Heart left ventricle (tissue), 16 donors: ENCODE data around the gene LZTS2. TPM values are rescaled to one million over a fixed set of nuclear protein-coding genes. Genes with fewer than 3 reads are reported as not detected.
A peak's percentile ranks its signal among the peaks of the same experiment; 100 is the strongest.

Experiments used
- ATAC-seq, 4 donors: fragments of 200-7000 bp; cut with Tn5 transposase; one replicate each; pipeline ENCODE4 v1.9.1; 2020 to 2022; ENCODE audit warnings: moderate library complexity in 4 of 4, mild to moderate bottlenecking in 3 of 4, moderate number of reproducible peaks in 1 of 4
- DNase-seq, 5 donors: peaks; one replicate each; pipeline ENCODE4 v3.0.0-alpha.2; 2020
- H3K27ac ChIP-seq, 12 donors: fragments of 200-600 bp; sonication (generic) in 4 of 12; one replicate each; pipeline versions ENCODE4 v1.5.0 to v1.8.0; 2016 to 2022; ENCODE audit warnings: mild to moderate bottlenecking in 2 of 12
- H3K27me3 ChIP-seq, 9 donors: fragments of 200-600 bp; sonication (generic) in 2 of 9; one replicate each; pipeline versions ENCODE4 v1.5.1 to v1.8.0; 2016 to 2022; ENCODE audit warnings: mild to moderate bottlenecking in 3 of 9
- H3K36me3 ChIP-seq, 9 donors: fragments of 200-600 bp; sonication (generic) in 2 of 9; one replicate each; pipeline versions ENCODE4 v1.5.0 to v1.8.0; 2018 to 2022; ENCODE audit warnings: mild to moderate bottlenecking in 2 of 9
- H3K4me1 ChIP-seq, 12 donors: fragments of 200-600 bp; sonication (generic) in 4 of 12; one replicate each; pipeline versions ENCODE4 v1.5.0 to v1.8.0; 2016 to 2022; ENCODE audit warnings: mild to moderate bottlenecking in 3 of 12
- H3K4me3 ChIP-seq, 12 donors: fragments of 200-600 bp; sonication (generic) in 4 of 12; one replicate each; pipeline versions ENCODE4 v1.5.0 to v1.8.0; 2017 to 2022; ENCODE audit warnings: mild to moderate bottlenecking in 9 of 12, moderate library complexity in 4 of 12
- H3K9me3 ChIP-seq, 12 donors: fragments of 200-600 bp; sonication (generic) in 4 of 12; one replicate each; pipeline versions ENCODE4 v1.5.0 to v1.8.0; 2016 to 2022; ENCODE audit warnings: mild to moderate bottlenecking in 1 of 12
- CTCF ChIP-seq, 12 donors: fragments of 200-600 bp; sonication (generic) in 4 of 12; IDR thresholded peaks; one replicate each; pipeline versions ENCODE4 v1.5.0 to v1.8.0; 2018 to 2022; ENCODE audit warnings: antibody characterized with exemption in 12 of 12, mild to moderate bottlenecking in 5 of 12
- POLR2A ChIP-seq, 2 donors: fragments of 450-650 bp; IDR thresholded peaks; one replicate each; pipeline ENCODE4 v1.6.1; 2017; ENCODE audit warnings: antibody characterized with exemption in 2 of 2, mild to moderate bottlenecking in 2 of 2, moderate library complexity in 2 of 2
- WGBS, 4 donors: extraction: QIAGEN DNeasy Blood & Tissue Kit in 2 of 4; methylation state at CpG; one replicate each; pipeline versions ENCODE4 v1.1.5 to v1.1.7; 2013 to 2018; 5-methylcytosine and 5-hydroxymethylcytosine counted together
- intact Hi-C, 10 donors: fragments of 100-400 bp; cut with DNase I; formaldehyde crosslinking; loops; one replicate each; pipeline versions ENCODE4 v1.11.1 to v1.14.2; 2022
- polyA plus RNA-seq, 2 donors: library from polyadenylated mRNA; stranded (reverse); fragments of 200-250 nt; gene quantifications; one replicate each; pipeline ENCODE4 v1.2.3, GENCODE V29; 2013
- total RNA-seq, 9 donors: library from RNA; depleted of rRNA in 2 of 9; stranded (reverse); fragments of >200 nt in 2 of 9; fragmentation: NEBNext Ultra II Directional in 3 of 9; extraction: Animal tissue kit (Norgen Biotek cat#: 25700) in 3 of 9; gene quantifications; one replicate each; pipeline versions ENCODE4 v1.1.0 to v1.2.4, GENCODE V29; 2016 to 2023
- donor health status: ischemic (EF 13 %, LVEDD 7.1; RV severe dilation, severe dysfunction).
- donor health status: healthy with polysubstance abuse.
- donor health status: DM: no; HTN: yes; CAD: no.
- donor health status: DM: no; HTN: no; CAD: no.
- donor health status: ischemic (EF 25% LVEDD 6.9; RV normal size, moderate dysfunction).
- donor health status: ischemic (EF 25% LVEDD 5.7; RV mildly dilated, moderate dysfunction).
- donor health status: healthy.
- donor health status: DM: yes; HTN: yes; CAD: no.
- donor health status: ischemic (EF 35%, LVEDD 5.7; RV mildly dilated, moderate dysfunction).
- donor health status: nonischemic (EF 11% LVEDD 7.7; RV severe dilation, severe dysfunction).
- donor health status: DM: yes; HTN: yes; CAD: no.
- donor health status: PGD.
- donor health status: ischemic (EF 29% LVEDD 5.4; RV normal size, mild dysfunction).
- donor health status: nonischemic (EF 23%, LVEDD 6.1; RV moderate dilation, normal function).

Gene LZTS2
- total and polyA plus RNA-seq, 11 donors: 33.7 to 93.0 (median 40.9) TPM

GRCh38 chr10:101041252-101041761 lies 41.7 kb downstream of the LZTS2 start:
- ATAC-seq (peak; percentile 60 to 79 (median 78)), DNase-seq (peak; percentile 77 to 82 (median 80))
- WGBS, 4 donors: 20 to 26% (median 24%) methylated on average over 6 of the region's 6 CpGs
- no peak for TF ChIP-seq POLR2A (IDR thresholded peaks at IDR 0.05)
- TF ChIP-seq CTCF (IDR thresholded peaks at IDR 0.05): peak; percentile 69 to 92 (median 82)
- no peaks in the 10 kb centered on the region for H3K9me3 ChIP-seq
- intact Hi-C loops: loop anchor here in 5 of 10 donors (1.0 to 2.0 kb wide), 3 partner anchors 19 to 25 kb away; partner anchors contain the start of gene KAZALD1 (in 2 of the 5)
- H3K36me3 ChIP-seq: peaks cover 0 to 38% (median 36%) of the 10 kb centered on the region in 9 donors
- peaks cover 0 to 2% (median 0%) of the 10 kb centered on the region in 9 donors for H3K27me3 ChIP-seq
- no peak overlapping the region for H3K4me3 ChIP-seq
- peak overlapping the region in 3 of 12 donors; percentile 1 to 85 (median 80) for H3K27ac ChIP-seq
- H3K4me1 ChIP-seq: peaks cover 0 to 24% (median 17%) of the 10 kb centered on the region in 12 donors

GRCh38 chr10:101042118-101042517 lies 42.5 kb downstream of the LZTS2 start:
- no peaks in the 10 kb centered on the region for H3K9me3 ChIP-seq
- no peak for TF ChIP-seq CTCF (IDR thresholded peaks at IDR 0.05)
- no peak for TF ChIP-seq POLR2A (IDR thresholded peaks at IDR 0.05)
- intact Hi-C loops: loop anchor here in 5 of 10 donors (2.0 kb wide), 2 partner anchors 19 to 25 kb away; partner anchors contain the start of gene KAZALD1 (in 2 of the 5)
- H3K27ac ChIP-seq: peak overlapping the region; percentile 26 to 91 (median 85)
- H3K4me1 ChIP-seq: peaks cover 0 to 24% (median 17%) of the 10 kb centered on the region in 12 donors
- ATAC-seq (no peak), DNase-seq (no peak)
- 66 to 86% (median 72%) methylated on average over 4 of the region's 4 CpGs for WGBS, 4 donors
- H3K4me3 ChIP-seq: peak overlapping the region in 11 of 12 donors; percentile 9 to 79 (median 58)
- H3K36me3 ChIP-seq: peaks cover 0 to 30% (median 28%) of the 10 kb centered on the region in 9 donors
- peaks cover 0 to 10% (median 5%) of the 10 kb centered on the region in 9 donors for H3K27me3 ChIP-seq

GRCh38 chr10:101042667-101043362 lies 43.2 kb downstream of the LZTS2 start:
- TF ChIP-seq POLR2A (IDR thresholded peaks at IDR 0.05) (peak in 1 of 2 donors; percentile 61), CTCF (IDR thresholded peaks at IDR 0.05) (no peak)

GRCh38 chr10:101043363-101043707 lies 43.7 kb downstream of the LZTS2 start:
- ATAC-seq: no peak
- peaks cover 0 to 29% (median 17%) of the 10 kb centered on the region in 12 donors for H3K4me1 ChIP-seq
- H3K9me3 ChIP-seq: no peaks in the 10 kb centered on the region
- H3K27me3 ChIP-seq: peaks cover 8 to 22% (median 17%) of the 10 kb centered on the region in 9 donors
- intact Hi-C loops: loop anchor here in 5 of 10 donors (2.0 kb wide), 2 partner anchors 17 to 23 kb away; partner anchors contain the start of gene KAZALD1 (in 2 of the 5)
- H3K27ac ChIP-seq: peak overlapping the region; percentile 26 to 91 (median 85)
- peak overlapping the region; percentile 9 to 79 (median 56) for H3K4me3 ChIP-seq
- TF ChIP-seq CTCF (IDR thresholded peaks at IDR 0.05) (no peak), POLR2A (IDR thresholded peaks at IDR 0.05) (no peak)
- no peak for DNase-seq
- peaks cover 0 to 18% (median 16%) of the 10 kb centered on the region in 9 donors for H3K36me3 ChIP-seq
- 27 to 38% (median 28%) methylated on average over 2 of the region's 2 CpGs for WGBS, 4 donors

More at GRCh38 chr10:101042667-101043362, 43.2 kb downstream of the LZTS2 start:
- H3K27me3 ChIP-seq: peaks cover 3 to 17% (median 12%) of the 10 kb centered on the region in 9 donors
- no peaks in the 10 kb centered on the region for H3K9me3 ChIP-seq
- peaks cover 0 to 24% (median 17%) of the 10 kb centered on the region in 12 donors for H3K4me1 ChIP-seq
- peak overlapping the region; percentile 26 to 91 (median 85) for H3K27ac ChIP-seq
- peak; percentile 96 to 98 (median 96) for DNase-seq
- H3K36me3 ChIP-seq: peaks cover 0 to 23% (median 21%) of the 10 kb centered on the region in 9 donors
- peak overlapping the region; percentile 9 to 79 (median 56) for H3K4me3 ChIP-seq
- 3 to 7% (median 5%) methylated on average over 36 to 40 of the region's 40 CpGs for WGBS, 4 donors
- intact Hi-C loops: loop anchor here in 5 of 10 donors (2.0 kb wide), 2 partner anchors 18 to 24 kb away; partner anchors contain the start of gene KAZALD1 (in 2 of the 5)
- ATAC-seq: peak; percentile 89 to 96 (median 94)
